HepG2 (cell line): ENCODE data around the gene PARD3.

ENCODE experiments used
- JUND ChIP-seq: sonication (generic); formaldehyde crosslinking; IDR thresholded peaks from 2 replicates; pipeline ENCODE4 v1.8.0; 2022; ENCODE audit warnings: mild to moderate bottlenecking, missing genetic modification reagents
- NFKB2 ChIP-seq: sonication (generic); formaldehyde crosslinking; IDR thresholded peaks from 2 replicates; pipeline ENCODE4 v1.4.0; 2020; ENCODE audit warnings: missing genetic modification reagents, borderline replicate concordance
- POLR2AphosphoS2 ChIP-seq: IDR thresholded peaks from 2 replicates; pipeline ENCODE4 v1.6.1; 2011; ENCODE audit warnings: low read depth, low read length, improper control_type of control experiment
- POLR2AphosphoS5 ChIP-seq: IDR thresholded peaks from 2 replicates; pipeline ENCODE4 v1.6.1; 2012; ENCODE audit warnings: low read depth, low read length
- RBM22 ChIP-seq: fragments of 200-400 bp; formaldehyde crosslinking; optimal IDR thresholded peaks from 2 replicates; pipeline ENCODE3; 2017; ENCODE audit warnings: mild to moderate bottlenecking, low read length, moderate library complexity
- ZFYVE20 ChIP-seq: sonication (generic); formaldehyde crosslinking; IDR thresholded peaks from 2 replicates; pipeline ENCODE4 v1.8.0; 2023; ENCODE audit warnings: low read depth, mild to moderate bottlenecking, moderate library complexity, missing genetic modification reagents, borderline replicate concordance
- ZNF225 ChIP-seq: sonication (generic); formaldehyde crosslinking; IDR thresholded peaks from 2 replicates; pipeline ENCODE4 v1.4.0; 2020; ENCODE audit warnings: mild to moderate bottlenecking, missing genetic modification reagents
- TF ChIP-seq, protein P1 (sequence below): sonication (generic); formaldehyde crosslinking; IDR thresholded peaks from 2 replicates; pipeline ENCODE4 v1.5.0; 2020; ENCODE audit warnings: mild to moderate bottlenecking, missing genetic modification reagents, moderate library complexity
- TF ChIP-seq, protein P2 (sequence below): sonication (generic); formaldehyde crosslinking; IDR thresholded peaks from 2 replicates; pipeline ENCODE4 v1.4.0; 2020; ENCODE audit warnings: low read depth, missing genetic modification reagents
- TF ChIP-seq, protein P3 (sequence below), 2 experiments: fragments of 450-650 bp in 1 of 2; sonication (generic) in 1 of 2; formaldehyde crosslinking; IDR thresholded peaks; 2 replicates each; pipeline versions ENCODE4 v1.5.0 to v1.8.0; 2020 to 2022; ENCODE audit warnings: mild to moderate bottlenecking in 1 of 2, missing genetic modification reagents in 1 of 2
- TF ChIP-seq, protein P4 (sequence below): sonication (generic); formaldehyde crosslinking; IDR thresholded peaks from one replicate; pipeline ENCODE4 v1.5.1; 2020; ENCODE audit warnings: mild to moderate bottlenecking, missing genetic modification reagents; ENCODE audit errors: not compliant biosample characterization

DNA sequence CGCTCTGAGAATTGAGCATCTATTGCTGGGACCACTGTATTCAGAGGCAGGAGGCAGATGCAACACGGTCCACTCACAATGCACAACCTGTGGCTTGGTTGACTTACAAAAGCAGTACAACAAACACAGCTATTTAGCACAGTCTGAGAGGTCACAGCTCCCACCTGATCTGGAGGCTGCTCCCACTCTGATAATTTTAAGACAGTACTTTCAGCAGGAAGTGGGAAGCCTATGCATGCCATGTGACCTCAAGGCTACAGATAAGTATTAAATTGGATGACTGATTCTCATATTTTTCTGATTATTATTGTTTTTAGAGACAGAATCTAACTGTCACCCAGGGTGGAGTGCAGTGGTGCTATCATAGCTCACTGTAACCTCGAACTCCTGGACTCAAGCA, 659.3 kb downstream of the PARD3 start:
- TF ChIP-seq POLR2AphosphoS2 (no peak), NFKB2 (CRISPR knock-in tag) (no peak), JUND (CRISPR knock-in tag) (no peak), RBM22 (no peak), ZNF225 (no peak), ZFYVE20 (CRISPR knock-in tag) (no peak), POLR2AphosphoS5 (no peak)
- TF ChIP-seq, protein P1, sequence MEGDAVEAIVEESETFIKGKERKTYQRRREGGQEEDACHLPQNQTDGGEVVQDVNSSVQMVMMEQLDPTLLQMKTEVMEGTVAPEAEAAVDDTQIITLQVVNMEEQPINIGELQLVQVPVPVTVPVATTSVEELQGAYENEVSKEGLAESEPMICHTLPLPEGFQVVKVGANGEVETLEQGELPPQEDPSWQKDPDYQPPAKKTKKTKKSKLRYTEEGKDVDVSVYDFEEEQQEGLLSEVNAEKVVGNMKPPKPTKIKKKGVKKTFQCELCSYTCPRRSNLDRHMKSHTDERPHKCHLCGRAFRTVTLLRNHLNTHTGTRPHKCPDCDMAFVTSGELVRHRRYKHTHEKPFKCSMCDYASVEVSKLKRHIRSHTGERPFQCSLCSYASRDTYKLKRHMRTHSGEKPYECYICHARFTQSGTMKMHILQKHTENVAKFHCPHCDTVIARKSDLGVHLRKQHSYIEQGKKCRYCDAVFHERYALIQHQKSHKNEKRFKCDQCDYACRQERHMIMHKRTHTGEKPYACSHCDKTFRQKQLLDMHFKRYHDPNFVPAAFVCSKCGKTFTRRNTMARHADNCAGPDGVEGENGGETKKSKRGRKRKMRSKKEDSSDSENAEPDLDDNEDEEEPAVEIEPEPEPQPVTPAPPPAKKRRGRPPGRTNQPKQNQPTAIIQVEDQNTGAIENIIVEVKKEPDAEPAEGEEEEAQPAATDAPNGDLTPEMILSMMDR (CRISPR knock-in tag), result no peak
- TF ChIP-seq, protein P2, sequence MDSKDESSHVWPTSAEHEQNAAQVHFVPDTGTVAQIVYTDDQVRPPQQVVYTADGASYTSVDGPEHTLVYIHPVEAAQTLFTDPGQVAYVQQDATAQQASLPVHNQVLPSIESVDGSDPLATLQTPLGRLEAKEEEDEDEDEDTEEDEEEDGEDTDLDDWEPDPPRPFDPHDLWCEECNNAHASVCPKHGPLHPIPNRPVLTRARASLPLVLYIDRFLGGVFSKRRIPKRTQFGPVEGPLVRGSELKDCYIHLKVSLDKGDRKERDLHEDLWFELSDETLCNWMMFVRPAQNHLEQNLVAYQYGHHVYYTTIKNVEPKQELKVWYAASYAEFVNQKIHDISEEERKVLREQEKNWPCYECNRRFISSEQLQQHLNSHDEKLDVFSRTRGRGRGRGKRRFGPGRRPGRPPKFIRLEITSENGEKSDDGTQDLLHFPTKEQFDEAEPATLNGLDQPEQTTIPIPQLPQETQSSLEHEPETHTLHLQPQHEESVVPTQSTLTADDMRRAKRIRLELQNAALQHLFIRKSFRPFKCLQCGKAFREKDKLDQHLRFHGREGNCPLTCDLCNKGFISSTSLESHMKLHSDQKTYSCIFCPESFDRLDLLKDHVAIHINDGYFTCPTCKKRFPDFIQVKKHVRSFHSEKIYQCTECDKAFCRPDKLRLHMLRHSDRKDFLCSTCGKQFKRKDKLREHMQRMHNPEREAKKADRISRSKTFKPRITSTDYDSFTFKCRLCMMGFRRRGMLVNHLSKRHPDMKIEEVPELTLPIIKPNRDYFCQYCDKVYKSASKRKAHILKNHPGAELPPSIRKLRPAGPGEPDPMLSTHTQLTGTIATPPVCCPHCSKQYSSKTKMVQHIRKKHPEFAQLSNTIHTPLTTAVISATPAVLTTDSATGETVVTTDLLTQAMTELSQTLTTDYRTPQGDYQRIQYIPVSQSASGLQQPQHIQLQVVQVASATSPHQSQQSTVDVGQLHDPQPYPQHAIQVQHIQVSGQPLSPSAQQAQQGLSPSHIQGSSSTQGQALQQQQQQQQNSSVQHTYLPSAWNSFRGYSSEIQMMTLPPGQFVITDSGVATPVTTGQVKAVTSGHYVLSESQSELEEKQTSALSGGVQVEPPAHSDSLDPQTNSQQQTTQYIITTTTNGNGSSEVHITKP (CRISPR knock-in tag), result no peak
- TF ChIP-seq, protein P3, sequence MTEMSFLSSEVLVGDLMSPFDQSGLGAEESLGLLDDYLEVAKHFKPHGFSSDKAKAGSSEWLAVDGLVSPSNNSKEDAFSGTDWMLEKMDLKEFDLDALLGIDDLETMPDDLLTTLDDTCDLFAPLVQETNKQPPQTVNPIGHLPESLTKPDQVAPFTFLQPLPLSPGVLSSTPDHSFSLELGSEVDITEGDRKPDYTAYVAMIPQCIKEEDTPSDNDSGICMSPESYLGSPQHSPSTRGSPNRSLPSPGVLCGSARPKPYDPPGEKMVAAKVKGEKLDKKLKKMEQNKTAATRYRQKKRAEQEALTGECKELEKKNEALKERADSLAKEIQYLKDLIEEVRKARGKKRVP (CRISPR knock-in tag; IDR thresholded peaks at IDR 0.05), result no peak
- TF ChIP-seq, protein P4, sequence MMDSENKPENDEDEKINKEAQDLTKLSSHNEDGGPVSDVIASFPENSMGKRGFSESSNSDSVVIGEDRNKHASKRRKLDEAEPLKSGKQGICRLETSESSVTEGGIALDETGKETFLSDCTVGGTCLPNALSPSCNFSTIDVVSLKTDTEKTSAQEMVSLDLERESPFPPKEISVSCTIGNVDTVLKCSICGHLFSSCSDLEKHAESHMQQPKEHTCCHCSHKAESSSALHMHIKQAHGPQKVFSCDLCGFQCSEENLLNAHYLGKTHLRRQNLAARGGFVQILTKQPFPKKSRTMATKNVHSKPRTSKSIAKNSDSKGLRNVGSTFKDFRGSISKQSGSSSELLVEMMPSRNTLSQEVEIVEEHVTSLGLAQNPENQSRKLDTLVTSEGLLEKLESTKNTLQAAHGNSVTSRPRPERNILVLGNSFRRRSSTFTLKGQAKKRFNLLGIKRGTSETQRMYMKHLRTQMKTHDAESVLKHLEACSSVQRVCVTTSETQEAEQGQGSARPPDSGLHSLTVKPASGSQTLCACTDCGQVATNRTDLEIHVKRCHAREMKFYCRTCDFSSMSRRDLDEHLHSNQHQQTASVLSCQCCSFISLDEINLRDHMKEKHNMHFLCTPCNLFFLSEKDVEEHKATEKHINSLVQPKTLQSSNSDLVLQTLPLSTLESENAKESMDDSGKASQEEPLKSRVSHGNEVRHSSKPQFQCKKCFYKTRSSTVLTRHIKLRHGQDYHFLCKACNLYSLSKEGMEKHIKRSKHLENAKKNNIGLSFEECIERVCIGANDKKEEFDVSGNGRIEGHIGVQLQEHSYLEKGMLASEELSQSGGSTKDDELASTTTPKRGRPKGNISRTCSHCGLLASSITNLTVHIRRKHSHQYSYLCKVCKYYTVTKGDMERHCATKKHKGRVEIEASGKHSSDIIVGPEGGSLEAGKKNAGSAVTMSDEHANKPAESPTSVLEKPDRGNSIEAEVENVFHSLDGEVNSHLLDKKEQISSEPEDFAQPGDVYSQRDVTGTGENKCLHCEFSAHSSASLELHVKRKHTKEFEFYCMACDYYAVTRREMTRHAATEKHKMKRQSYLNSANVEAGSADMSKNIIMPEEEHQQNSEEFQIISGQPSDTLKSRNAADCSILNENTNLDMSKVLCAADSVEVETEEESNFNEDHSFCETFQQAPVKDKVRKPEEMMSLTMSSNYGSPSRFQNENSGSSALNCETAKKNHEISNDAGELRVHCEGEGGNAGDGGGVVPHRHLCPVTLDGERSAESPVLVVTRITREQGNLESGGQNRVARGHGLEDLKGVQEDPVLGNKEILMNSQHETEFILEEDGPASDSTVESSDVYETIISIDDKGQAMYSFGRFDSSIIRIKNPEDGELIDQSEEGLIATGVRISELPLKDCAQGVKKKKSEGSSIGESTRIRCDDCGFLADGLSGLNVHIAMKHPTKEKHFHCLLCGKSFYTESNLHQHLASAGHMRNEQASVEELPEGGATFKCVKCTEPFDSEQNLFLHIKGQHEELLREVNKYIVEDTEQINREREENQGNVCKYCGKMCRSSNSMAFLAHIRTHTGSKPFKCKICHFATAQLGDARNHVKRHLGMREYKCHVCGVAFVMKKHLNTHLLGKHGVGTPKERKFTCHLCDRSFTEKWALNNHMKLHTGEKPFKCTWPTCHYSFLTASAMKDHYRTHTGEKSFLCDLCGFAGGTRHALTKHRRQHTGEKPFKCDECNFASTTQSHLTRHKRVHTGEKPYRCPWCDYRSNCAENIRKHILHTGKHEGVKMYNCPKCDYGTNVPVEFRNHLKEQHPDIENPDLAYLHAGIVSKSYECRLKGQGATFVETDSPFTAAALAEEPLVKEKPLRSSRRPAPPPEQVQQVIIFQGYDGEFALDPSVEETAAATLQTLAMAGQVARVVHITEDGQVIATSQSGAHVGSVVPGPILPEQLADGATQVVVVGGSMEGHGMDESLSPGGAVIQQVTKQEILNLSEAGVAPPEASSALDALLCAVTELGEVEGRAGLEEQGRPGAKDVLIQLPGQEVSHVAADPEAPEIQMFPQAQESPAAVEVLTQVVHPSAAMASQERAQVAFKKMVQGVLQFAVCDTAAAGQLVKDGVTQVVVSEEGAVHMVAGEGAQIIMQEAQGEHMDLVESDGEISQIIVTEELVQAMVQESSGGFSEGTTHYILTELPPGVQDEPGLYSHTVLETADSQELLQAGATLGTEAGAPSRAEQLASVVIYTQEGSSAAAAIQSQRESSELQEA (CRISPR knock-in tag), result no peak
